ENCODE data around the gene SMS.

SMS gene

GRCh38 chrX:21985332-21985777 lies 44.8 kb downstream of the SMS start:
- no peak overlapping the region for H3K27ac Mint-ChIP-seq
- H3K9me3 Mint-ChIP-seq: no peaks in the 10 kb centered on the region

DNA sequence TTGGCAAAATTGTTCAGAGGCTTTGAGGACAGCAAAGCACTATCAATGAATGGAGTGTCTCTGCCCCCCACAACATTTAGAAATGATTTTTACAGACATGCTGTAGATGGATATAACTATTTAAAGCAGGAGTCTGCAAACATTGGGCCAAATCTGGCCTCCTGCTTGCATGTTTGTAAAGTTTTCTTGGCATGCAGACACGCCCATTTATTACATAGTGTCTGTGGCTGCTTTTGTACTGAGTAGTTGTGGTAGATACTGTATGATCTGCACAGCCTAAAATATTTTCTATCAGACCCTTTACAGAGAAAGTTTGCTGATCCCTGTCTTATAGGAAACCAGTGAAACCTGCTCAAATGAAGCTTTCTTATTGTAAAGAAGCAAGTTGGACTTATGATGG lies 46.1 kb downstream of the SMS start:
- no peak for ATAC-seq

More at GRCh38 chrX:21985332-21985777, 44.8 kb downstream of the SMS start:
- DNase-seq (ENCODE audit: low spot score in 2 of 2) (peak; percentile 27 to 74), ATAC-seq (peak; percentile 86)
- H3K4me3 Mint-ChIP-seq: no peak overlapping the region
- H3K36me3 Mint-ChIP-seq: peaks cover 67% of the 10 kb centered on the region
- peaks cover 9% of the 10 kb centered on the region for H3K4me1 Mint-ChIP-seq

DNA sequence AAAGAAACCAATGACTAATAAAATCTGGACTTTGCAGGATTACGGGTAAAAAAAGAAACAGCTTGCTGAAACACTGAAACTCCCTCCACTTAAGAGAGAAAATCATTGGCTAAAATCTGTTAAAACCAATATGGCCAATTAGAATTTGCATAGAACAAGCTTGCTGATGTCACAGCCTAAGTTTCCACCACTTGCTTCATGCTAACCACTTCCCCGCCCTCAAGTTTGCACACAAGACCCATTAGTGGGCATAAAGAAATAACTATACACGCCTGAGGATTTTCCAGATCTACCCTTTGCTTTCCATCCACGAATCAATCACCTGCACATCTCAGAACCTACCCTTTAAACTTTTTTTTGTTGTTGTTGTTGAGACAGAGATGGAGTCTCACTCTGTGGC lies 48.9 kb downstream of the SMS start:
- Mint-ChIP-seq H3K4me1 (peaks cover 13% of the 10 kb centered on the region), H3K9me3 (no peaks in the 10 kb centered on the region), H3K27ac (peak overlapping the region; percentile 54), H3K36me3 (peaks cover 86% of the 10 kb centered on the region), H3K4me3 (no peak overlapping the region)
- ATAC-seq (peak; percentile 78), DNase-seq (ENCODE audit: low spot score in 2 of 2) (no peak)

More for the DNA sequence above, 46.1 kb downstream of the SMS start:
- Mint-ChIP-seq H3K9me3 (no peaks in the 10 kb centered on the region), H3K36me3 (peaks cover 77% of the 10 kb centered on the region), H3K4me1 (peaks cover 13% of the 10 kb centered on the region), H3K4me3 (no peak overlapping the region), H3K27ac (no peak overlapping the region)
- DNase-seq (ENCODE audit: low spot score in 2 of 2): no peak

DNA sequence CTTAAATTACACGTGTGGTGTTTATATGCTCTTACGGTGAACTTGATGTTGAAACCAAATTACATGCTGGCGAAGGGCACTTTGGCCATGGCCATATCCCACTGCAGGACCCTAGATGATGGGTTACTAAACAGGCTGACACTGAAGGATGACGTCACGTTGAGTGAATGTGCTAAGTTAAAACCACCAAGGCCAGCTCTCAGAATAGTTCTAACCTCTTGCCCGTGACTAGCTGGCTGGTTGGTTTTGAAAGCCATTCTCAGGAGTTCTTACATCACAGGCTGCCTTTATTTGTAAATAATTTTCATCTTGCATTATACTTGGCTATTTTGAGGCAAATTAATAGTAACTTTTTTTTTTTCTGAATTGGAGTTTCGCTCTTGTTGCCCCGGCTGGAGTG lies 50.3 kb downstream of the SMS start:
- ATAC-seq (peak; percentile 55), DNase-seq (ENCODE audit: low spot score in 2 of 2) (no peak)
- Mint-ChIP-seq H3K9me3 (no peaks in the 10 kb centered on the region), H3K36me3 (peaks cover 88% of the 10 kb centered on the region), H3K27ac (no peak overlapping the region), H3K4me1 (peaks cover 13% of the 10 kb centered on the region), H3K4me3 (no peak overlapping the region)

DNA sequence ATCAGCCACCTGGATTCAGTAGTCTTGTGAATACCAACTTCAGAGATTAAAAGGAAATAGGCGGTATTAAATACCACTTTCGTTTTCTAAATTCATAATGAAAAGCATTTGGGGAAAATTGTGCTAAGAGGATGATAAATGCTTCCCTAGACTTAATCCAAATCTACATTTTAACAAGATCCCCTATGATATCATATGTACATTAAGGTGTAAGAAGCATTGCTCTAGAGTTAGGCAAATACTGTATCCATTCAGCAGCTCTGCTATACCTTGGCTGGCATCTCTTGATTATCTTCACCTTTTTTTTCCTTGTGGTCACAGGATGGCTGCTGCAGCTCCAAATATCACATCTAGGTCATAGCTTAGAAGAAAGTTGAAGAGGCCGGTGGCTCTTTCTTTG lies 51.0 kb downstream of the SMS start:
- H3K4me1 Mint-ChIP-seq: peaks cover 19% of the 10 kb centered on the region
- H3K36me3 Mint-ChIP-seq: peaks cover 85% of the 10 kb centered on the region
- H3K27ac Mint-ChIP-seq: no peak overlapping the region
- no peak overlapping the region for H3K4me3 Mint-ChIP-seq
- DNase-seq (ENCODE audit: low spot score in 2 of 2) (no peak), ATAC-seq (no peak)
- no peaks in the 10 kb centered on the region for H3K9me3 Mint-ChIP-seq

DNA sequence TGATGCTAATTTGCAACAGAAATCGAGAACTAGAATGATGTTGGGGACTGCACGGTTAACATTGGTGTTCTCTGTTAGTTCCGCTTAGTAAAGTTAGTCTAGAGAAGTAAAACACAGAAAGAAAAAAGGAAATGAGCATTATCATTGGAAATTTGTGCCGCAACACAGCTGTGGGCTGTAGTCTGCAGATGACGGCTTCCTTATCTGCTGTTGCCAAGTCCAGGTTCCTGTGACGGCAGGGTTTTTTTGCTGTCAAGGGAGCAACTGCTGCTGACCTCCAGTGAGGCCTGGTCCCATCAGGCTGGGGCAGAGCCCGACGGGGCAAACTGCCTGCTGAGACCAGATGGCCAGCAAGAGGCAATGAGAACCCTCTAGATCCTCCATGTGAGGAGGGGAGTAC lies 52.8 kb downstream of the SMS start:
- ATAC-seq (no peak), DNase-seq (ENCODE audit: low spot score in 2 of 2) (no peak)
- Mint-ChIP-seq H3K4me1 (peaks cover 23% of the 10 kb centered on the region), H3K9me3 (no peaks in the 10 kb centered on the region), H3K27ac (no peak overlapping the region), H3K4me3 (no peak overlapping the region), H3K36me3 (peaks cover 69% of the 10 kb centered on the region)

- Mint-ChIP-seq H3K9me3 (no peaks in the 10 kb centered on the region), H3K4me3 (no peak overlapping the region), H3K4me1 (peaks cover 10% of the 10 kb centered on the region), H3K36me3 (peaks cover 40% of the 10 kb centered on the region), H3K27ac (peak overlapping the region; percentile 32)
- DNase-seq (ENCODE audit: low spot score in 2 of 2): no peak
- ATAC-seq: peak; percentile 40
Observed at GRCh38 chrX:21996872-21997455, 56.5 kb downstream of the SMS start.

GRCh38 chrX:21998037-21998436 lies 57.5 kb downstream of the SMS start:
- ATAC-seq: no peak
- Mint-ChIP-seq H3K4me3 (no peak overlapping the region), H3K9me3 (no peaks in the 10 kb centered on the region), H3K36me3 (peaks cover 31% of the 10 kb centered on the region), H3K27ac (no peak overlapping the region), H3K4me1 (peaks cover 17% of the 10 kb centered on the region)
- DNase-seq (ENCODE audit: low spot score in 2 of 2): no peak

DNA sequence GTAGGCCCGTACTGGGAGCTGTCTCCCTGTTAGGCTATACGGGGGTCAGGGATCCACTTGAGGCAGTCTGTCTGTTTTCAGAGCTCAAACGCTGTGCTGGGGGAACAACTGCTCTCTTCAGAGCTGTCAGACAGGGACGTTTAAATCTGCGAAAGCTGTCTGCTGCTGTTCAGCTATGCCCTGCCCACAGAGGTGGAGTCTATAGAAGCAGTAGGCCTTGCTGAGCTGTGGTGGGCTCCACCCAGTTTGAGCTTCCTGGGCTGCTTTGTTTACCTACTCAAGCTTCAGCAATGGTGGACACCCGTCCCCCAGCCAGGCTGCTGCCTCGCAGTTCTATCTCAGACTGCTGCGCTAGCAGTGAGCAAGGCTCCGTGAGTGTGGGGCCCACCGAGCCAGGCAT lies 64.4 kb downstream of the SMS start:
- no peak overlapping the region for H3K27ac Mint-ChIP-seq
- H3K9me3 Mint-ChIP-seq: no peaks in the 10 kb centered on the region
- peaks cover 7% of the 10 kb centered on the region for H3K36me3 Mint-ChIP-seq

DNA sequence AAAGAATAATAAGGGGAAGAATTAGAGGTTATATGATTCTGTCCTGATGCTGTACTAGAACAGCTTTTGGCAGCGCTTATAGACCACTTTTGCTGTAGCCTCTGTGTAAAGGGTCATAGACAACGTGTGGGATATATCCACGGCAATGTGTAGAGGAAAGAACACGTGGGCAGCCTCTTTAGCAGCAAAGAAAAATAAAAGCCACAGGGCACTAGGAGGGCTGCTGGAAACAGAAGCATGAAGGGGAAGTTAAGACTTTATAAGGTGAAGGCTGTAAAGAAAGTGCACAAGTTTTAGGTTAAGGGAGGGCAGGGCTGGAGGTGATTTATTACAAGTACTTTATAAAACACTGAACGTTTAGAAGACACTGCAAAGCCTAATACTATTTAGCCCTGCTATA lies 71.5 kb downstream of the SMS start:
- DNase-seq (ENCODE audit: low spot score in 2 of 2): no peak

More for the DNA sequence above, 64.4 kb downstream of the SMS start:
- no peak overlapping the region for H3K4me3 Mint-ChIP-seq
- DNase-seq (ENCODE audit: low spot score in 2 of 2) (no peak), ATAC-seq (no peak)
- peaks cover 13% of the 10 kb centered on the region for H3K4me1 Mint-ChIP-seq

GRCh38 chrX:22012931-22013330 lies 72.4 kb downstream of the SMS start:
- Mint-ChIP-seq H3K36me3 (no peaks in the 10 kb centered on the region), H3K4me1 (no peaks in the 10 kb centered on the region), H3K4me3 (no peak overlapping the region), H3K9me3 (no peaks in the 10 kb centered on the region), H3K27ac (no peak overlapping the region)
- DNase-seq (ENCODE audit: low spot score in 2 of 2) (no peak), ATAC-seq (no peak)

More for the DNA sequence above, 71.5 kb downstream of the SMS start:
- no peaks in the 10 kb centered on the region for H3K9me3 Mint-ChIP-seq
- H3K4me3 Mint-ChIP-seq: no peak overlapping the region
- no peaks in the 10 kb centered on the region for H3K4me1 Mint-ChIP-seq
- no peak for ATAC-seq
- H3K36me3 Mint-ChIP-seq: no peaks in the 10 kb centered on the region
- H3K27ac Mint-ChIP-seq: no peak overlapping the region

DNA sequence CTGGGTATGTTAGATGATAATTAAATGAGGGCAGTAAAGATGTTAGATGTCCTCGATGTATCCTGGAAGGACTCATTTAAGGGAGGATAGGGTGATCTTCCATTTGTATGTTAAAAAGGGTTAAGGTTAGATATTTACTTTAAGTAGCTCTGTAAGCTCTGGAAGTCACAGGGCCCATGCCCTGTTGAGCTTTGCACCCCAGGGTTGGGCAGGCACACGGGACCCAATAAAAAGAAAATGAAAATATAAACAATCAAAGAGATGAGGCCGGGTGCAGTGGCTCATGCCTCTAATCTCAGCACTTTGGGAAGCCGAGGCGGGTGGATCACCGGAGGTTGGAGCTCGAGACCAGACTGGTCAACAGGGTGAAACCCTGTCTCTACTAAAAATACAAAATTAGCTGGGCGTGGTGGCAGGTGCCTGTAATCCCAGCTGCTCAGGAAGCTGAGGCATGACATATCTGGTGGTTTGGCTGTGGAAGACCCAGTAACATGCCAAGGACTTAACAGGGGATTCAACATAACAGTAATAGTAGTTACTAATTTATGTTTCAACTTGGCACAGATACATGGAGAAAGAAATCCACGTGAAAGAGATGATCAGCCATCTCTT lies 74.7 kb downstream of the SMS start:
- Mint-ChIP-seq H3K4me3 (no peak overlapping the region), H3K9me3 (no peaks in the 10 kb centered on the region), H3K27ac (no peak overlapping the region), H3K36me3 (no peaks in the 10 kb centered on the region), H3K4me1 (no peaks in the 10 kb centered on the region)
- ATAC-seq (no peak), DNase-seq (ENCODE audit: low spot score in 2 of 2) (no peak)

- Mint-ChIP-seq H3K36me3 (no peaks in the 10 kb centered on the region), H3K27ac (no peak overlapping the region), H3K4me3 (no peak overlapping the region), H3K9me3 (no peaks in the 10 kb centered on the region), H3K4me1 (no peaks in the 10 kb centered on the region)
- ATAC-seq (no peak), DNase-seq (ENCODE audit: low spot score in 2 of 2) (no peak)
Observed at GRCh38 chrX:22021751-22022324, 81.3 kb downstream of the SMS start.

- DNase-seq (ENCODE audit: low spot score in 2 of 2) (no peak), ATAC-seq (no peak)
- H3K9me3 Mint-ChIP-seq: no peaks in the 10 kb centered on the region
- no peak overlapping the region for H3K4me3 Mint-ChIP-seq
- H3K4me1 Mint-ChIP-seq: no peaks in the 10 kb centered on the region
- no peaks in the 10 kb centered on the region for H3K36me3 Mint-ChIP-seq
- no peak overlapping the region for H3K27ac Mint-ChIP-seq
Observed at GRCh38 chrX:22024577-22024976, 84.1 kb downstream of the SMS start.

- Mint-ChIP-seq H3K4me1 (no peaks in the 10 kb centered on the region), H3K36me3 (no peaks in the 10 kb centered on the region), H3K27ac (no peak overlapping the region), H3K9me3 (no peaks in the 10 kb centered on the region), H3K4me3 (no peak overlapping the region)
- no peak for ATAC-seq
- no peak for DNase-seq (ENCODE audit: low spot score in 2 of 2)
Observed at GRCh38 chrX:22025751-22026150, 85.2 kb downstream of the SMS start.

- Mint-ChIP-seq H3K4me3 (no peak overlapping the region), H3K27ac (no peak overlapping the region)
- ATAC-seq: no peak
Observed at GRCh38 chrX:22026731-22027130, 86.2 kb downstream of the SMS start.

More at GRCh38 chrX:22026731-22027130, 86.2 kb downstream of the SMS start:
- H3K9me3 Mint-ChIP-seq: no peaks in the 10 kb centered on the region
- no peaks in the 10 kb centered on the region for H3K4me1 Mint-ChIP-seq
- no peak for DNase-seq (ENCODE audit: low spot score in 2 of 2)
- no peaks in the 10 kb centered on the region for H3K36me3 Mint-ChIP-seq
